NCI-H1436 treated with DMSO at 0.1 percent for 48 hours (cell line): ENCODE data around the gene DDX28.
"Not testable (repeated sequence)": the region's sequence is repeated elsewhere in the genome, so short reads cannot be mapped to it uniquely, and the experiment has no call there.

Experiments
- DNase-seq: peaks from one replicate; lab custom pipeline; 2025; lab: John Stamatoyannopoulos, UW

The DDX28 gene

DNA sequence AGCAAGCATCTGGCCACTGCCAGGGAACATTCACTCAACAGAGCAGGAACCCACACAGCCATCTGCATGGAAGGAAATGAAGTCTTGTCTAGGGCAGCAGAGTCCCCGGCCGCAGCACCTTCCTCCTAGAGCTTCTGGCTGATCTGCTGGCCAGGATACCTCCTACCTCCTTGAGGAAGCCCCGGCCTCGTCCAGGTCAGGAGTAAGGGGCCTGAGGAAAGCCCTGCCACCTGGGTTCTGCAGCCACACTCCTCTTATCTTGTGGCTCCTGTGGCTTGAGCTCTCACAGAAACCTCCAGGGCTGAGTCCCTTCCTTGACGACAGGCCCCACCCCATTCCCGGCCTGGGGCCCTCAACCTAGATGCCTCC is 29.0 kb downstream of the DDX28 start:
- DNase-seq: not testable (repeated sequence)

DNA sequence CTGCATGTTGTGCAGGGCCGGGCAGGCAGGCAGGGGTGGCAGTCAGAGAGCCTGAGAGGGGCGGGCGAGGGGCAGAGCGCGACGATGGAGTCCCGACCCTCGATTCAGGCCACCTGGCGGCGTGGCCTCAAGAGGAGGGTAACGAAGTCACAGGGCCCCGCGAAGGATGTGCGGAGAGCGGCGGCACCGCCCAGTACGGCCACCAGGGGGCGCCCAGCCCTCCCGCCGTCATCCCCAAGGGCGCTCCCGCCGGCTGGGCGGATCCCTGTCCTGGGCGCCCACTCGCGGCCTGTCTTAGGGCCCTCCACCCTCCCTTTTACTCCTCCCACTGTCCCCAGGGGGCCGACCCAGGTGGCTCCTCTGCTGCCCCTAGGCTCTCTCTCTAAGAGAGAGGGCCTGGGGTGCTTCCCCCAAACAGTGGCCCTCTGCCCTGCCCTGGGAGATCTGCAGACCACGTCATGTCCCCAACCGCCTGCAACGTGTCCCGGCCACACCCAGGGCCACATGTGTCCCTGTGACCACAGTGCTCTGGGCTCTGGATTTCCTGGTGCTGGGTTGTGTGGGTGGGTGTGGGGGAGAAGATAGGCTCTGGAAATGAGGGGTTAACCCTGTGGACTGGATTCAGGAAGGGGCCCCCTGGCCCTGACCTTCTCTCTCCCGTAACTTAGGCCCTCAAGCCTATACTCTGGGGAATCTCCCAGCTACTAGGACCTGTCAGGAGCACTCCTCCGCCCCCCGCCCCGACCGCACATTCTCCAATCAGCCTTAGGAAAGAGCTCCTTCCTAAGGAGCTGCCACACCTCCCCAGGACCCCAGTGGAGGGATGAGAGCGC is 29.6 kb downstream of the DDX28 start:
- DNase-seq: peak; percentile 9

DNA sequence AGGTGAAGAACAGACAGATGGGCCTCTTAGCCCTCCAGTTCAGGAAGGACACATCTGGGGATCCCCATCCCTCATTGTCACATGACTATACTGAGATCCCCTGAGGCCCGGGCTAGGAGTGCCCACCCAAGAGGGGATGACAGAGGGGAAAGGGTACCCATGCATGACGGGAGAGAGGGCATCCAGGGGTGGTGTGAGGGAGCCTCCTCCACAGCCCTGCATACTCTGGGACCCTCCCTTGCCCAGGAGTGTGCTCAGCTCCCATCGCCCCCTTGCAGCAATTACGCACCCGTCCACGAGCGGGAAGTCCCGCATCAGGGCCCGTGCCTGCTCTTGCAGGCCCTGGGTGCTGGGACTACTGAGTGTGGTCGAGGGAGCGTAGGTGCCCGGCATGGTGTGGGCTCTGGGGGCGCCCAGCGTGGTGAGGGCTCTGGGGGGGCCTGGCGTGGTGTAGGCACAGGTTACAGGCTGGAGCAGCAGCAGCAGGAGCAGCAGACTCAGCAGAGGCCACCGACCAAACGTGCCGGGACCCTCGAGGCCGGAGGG is 30.3 kb downstream of the DDX28 start:
- no peak for DNase-seq

DNA sequence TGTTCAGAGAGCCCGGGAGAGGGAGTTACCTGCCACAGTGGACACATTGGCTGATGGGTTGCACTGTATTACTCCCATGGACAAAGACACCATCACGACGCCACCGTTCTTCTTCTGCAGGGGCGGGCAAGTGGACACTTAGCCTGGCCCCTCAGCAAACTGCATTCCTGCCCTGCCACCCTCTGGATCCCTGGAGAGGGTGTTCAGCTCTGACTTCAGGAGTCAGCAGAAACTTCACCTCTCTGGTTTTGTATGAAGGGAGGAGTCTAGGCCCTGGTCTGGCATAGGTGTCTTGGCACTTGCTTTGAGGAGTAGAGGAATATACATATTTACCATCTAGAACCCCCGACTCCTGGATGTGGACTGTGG is 33.0 kb downstream of the DDX28 start:
- no peak for DNase-seq

DNA sequence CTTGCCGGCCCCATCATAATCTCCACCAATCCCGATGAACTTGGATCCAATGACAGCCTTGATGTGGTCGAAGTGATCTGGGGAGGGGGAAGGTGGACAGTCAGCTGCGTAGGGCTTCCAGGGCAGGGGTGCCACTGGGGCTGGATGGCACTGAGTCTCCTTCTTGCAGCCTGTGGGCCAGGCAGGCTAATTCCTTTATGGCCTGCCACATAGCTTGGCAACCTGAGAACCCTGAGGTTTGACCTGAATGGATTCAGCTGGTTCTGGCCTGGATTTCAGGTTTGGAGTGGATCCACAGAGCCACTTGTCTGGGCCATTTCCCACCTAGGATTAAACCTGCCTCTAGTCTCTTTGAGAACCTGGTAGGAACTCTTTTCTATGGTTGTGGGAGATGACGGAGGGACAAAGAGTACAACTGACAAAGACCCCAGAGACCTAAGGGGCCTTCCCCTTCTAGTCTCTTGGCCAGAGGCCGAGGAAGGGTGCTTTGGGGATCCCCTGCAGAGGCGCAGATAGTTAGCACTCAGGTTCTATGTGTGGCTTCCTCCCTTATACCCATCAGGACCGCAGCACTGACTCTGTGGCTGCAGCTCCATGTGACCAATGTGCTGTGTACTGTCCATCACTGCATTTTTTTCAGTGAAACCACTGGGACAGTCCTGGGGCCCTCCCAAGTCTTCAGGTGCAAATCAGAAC is 33.6 kb downstream of the DDX28 start:
- no peak for DNase-seq

DNA sequence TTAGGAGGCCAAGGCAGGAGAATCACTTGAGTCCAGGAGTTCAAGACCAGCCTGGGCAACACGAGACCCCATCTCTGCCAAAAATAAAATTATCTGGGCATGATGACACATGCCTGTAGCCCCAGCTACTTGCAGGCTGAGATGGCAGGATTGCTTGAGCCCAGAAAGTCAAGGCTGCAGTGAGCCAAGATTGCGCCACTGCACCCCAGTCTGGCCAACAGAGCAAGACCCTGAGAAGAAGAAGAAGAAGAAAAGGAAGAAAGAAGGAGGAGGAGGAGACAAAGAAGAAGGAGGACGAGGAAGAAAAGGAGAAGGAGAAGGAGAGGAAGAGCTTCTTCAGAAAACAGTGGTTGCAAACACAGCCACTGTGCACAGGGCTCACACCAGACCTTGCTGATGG is 34.4 kb downstream of the DDX28 start:
- DNase-seq: no peak

DNA sequence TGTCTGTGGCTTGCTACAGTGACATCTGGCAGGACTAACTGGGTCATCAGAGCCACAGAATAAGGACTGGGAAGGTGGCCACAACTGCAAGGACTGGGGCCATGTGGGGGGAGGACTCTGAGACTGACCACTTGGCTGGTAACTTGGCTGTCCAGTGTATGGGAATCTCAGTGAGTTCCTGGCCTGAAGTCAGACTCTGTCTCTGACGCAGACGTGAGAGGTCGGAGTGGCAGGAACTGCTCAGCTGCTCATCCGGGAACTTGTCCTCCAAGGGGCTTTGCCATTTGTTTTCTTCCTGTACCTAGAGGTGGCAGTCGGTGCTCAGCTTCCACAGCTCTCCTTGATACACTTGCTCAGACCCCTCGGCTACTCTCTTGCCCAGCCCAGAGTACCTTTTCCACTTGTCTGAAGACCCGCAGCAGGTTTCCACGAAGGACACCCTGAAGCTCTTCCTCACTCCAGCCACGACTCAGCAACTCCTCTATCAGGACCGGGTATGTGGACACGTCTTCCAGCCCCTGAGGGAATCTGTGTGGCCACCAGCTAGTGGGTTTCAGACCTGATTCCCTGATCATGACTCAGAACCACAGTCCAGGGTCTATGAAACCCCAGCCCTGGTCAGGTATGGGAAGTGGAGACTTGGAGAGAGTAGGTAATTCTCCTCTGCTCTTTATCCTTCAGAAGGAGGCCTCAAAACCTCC is 35.4 kb downstream of the DDX28 start:
- DNase-seq: no peak

DNA sequence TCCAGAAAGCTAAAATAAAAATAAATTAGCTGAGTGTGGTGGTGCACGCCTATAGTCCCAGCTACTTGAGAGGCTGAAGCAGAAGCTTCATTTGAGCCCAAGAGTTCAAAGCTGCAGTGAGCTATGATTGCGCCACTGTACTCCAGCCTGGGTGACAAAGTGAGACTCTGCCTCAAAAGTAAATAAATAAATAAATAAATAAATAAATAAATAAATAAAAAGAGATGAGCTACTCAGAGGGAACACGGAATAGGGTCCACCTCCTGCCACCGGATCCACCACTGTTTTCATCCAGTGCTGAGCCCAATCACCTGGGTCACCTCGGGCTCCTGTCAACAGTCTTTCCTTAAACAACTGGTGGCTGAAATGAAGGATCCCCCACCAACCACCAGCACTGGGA is 36.1 kb downstream of the DDX28 start:
- DNase-seq: no peak

DNA sequence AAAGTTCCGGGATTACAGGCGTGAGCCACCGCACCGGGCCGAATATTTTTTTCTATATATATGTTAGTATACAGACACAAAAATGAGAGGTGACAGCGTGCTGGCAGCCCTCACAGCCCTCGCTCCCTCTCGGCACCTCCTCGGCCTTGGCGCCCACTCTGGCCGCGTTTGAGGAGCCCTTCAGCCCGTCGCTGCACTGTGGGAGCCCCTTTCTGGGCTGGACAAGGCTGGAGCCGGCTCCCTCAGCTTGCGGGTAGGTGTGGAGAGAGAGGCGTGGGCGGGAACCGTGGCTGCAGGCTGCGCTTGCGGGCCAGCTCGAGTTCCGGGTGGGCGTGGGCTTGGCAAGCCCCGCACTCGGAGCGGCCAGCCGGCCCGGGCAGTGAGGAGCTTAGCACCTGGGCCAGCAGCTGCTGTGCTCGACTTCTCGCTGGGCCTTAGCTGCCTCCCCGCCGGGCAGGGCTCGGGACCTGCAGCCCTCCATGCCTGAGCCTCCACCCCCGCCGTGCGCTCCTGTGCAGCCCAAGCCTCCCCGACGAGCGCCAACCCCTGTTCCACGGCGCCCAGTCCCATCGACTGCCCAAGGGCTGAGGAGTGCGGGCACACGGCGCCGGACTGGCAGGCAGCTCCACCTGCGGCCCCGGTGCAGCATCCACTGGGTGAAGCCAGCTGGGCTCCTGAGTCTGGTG is 40.9 kb downstream of the DDX28 start:
- DNase-seq: no peak

DNA sequence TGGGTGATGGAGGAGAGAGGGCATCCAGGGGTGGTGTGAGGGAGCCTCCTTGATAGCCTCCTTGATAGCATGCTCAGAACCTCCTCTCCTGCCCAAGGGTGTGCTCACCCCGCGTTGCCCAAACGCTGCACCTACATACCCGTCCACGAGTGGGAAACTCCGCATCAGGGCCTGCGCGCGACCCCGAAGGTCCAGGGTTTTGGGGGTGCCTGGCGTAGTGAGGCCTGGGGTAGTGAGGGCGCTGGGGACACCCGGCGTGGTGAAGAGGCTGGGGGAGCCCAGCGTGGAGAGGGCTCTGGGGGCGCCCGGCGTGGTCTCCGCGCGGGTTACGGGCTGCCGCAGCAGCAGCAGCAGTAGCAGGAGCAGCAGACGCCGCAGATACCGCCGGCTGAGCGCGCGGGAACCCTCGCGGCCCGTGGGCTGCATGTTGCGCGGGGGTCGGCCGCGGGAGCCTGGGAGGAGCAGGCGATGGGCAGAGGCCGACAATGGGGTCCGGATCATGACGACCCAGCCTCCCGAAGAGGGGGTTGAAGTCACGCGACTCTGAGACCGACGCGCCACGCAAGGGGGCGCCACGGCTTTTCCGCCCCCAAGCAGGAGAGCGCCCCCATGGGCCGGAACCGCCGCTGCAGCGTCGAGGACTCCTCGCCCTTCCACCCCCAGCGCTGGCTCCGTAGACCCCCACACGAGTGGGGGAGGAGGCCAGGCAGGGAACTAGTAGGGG is 42.9 kb downstream of the DDX28 start, which contains the start of gene DPEP3:
TSS of gene DPEP3 (minus strand) at position 545 of the 724 bp plus-strand sequence. CDS start at position 426, 119 bp downstream.
- no peak for DNase-seq

DNA sequence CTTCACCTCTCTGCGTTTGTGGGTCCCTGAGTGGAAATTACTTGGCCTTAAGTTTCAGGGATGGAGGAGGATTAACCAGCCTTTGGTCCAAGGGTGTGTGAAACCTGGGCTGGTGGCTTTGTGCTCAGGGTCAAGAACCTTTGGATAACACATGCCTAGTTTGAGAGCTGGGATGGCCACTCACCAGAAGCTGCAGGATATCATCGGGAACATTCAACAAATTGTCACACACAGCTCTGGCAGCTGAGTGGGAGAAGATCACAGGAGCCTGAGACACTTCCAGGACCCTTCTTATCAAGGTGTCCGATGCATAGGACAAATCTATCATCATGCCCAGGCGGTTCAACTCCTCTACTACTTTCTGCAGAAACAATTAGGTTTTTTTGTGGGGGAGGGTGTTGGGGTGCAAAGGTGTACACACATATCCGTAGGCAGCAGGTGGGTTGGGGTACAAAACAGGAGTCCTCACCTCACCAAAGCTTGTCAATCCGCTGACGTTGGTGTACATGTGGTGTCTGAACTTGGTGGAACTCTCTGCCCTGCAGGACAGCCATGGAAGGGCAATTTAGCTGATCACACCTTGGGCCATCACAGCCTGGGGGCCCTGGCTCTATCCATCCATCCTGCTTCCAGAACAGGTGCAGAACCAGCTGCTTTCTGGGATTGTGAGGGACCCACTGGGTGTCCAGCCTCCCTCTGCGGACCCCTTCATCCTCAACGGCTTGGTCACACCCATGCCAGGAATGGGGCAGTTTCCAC is 45.4 kb downstream of the DDX28 start:
- no peak for DNase-seq

DNA sequence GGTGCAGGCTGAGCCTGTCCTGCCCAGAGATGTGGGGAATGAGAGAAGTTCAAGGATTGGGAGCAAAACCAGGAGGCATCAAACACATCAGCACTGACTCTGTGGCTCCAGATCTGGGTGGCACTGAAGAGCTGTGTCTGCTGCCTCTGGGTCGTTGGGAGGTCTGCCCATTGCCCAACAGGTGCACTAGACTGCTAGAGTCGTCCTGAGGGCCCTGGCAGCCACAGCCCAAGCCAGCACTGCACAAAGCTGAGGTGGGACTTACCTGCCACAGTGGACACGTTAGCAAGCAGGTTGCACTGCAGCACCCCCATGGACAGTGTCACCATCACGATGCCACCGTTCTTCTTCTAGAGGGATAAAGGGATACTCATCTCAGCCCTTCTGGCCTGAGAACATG is 46.0 kb downstream of the DDX28 start:
- no peak for DNase-seq

DNA sequence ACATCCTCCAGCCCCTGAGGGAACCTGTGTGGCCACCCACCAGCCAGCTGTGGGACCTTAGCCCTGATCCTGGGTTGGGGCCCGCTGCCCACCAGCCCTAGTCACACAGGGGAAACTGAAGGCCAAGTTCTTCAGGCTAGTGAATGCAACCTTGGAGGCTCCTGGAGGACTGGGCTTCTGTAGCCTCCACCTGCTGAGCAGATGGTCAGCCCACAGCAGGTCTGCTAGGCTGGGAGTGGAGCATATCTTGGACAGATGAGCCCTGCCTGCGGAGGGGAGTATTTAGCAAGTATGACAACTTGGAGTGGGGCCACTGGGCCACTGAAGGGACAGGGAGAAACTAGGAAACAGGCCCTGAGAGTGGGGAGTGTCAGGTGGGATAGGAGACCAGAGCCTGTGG is 46.8 kb downstream of the DDX28 start:
- no peak for DNase-seq

DNA sequence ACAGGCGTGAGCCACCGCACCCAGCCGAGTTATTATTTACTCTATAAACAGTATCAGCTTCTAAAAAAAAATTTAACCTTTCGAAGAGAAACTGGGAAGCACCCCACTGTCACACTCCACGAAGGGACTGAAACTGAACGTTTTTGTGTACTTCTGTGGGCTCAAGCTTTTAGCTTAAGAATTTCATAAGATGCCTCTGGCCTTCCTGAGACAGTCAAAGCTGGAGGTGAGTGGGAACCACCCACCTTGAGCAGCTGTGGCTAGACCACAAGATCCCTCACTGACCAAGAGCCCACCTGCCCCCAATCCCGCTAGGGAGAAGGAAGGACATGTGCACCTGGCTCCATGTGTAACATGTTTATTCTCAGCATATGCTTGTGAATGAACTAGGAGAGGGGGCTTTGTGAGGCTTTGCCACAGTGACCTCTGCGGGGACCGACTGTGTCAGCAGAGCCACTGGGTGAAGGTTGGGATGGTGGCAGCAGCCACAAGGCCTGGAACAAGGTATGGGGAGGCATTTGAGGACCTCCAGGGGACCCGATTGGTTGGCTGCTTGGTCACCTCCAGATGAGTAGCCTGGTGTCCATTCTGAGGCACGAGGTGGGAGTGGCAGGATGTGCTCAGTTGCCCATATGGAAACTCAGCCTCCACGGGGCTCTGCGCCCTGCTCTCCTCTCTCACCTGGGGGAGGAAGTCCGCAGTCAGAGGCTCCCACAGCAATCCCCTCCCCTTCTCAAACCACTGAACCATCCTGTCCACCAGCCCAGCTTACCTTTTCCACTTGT is 47.5 kb downstream of the DDX28 start:
- DNase-seq: no peak

DNA sequence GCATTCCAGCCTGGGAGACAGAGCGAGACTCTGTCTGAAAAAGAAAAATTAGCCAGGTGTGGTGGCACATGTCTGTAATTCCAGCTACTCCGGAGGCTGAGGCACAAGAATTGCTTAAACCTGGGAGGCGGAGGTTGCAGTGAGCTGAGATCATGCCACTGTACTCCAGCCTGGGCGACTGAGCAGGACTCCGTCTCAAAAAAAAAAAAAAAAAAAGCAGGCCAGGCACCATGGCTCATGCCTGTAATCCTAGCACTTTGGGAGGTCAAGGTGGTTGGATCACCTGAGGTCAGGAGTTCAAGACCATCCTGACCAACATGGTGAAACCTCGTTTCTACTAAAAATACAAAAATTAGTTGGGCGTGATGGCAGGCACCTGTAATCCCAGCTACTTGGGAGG is 50.7 kb downstream of the DDX28 start:
- DNase-seq: not testable (repeated sequence)

DNA sequence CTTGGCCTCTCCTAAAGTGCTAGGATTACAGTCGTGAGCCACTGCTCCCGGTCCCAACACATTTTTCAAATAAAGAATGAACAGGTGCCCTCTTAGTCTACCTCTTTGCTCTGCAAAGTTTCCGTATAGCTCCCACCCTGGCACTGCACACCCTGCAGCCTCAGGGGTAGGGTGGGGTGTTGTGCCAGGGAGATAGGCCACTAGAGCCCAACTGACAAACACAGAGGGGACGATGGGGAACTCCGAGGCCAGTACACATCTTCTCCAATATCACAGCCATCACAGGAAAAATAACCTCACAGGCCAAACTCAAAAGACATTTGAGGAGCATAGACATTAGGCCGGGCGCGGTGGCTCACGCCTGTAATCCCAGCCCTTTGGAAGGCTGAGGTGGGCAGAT is 51.9 kb downstream of the DDX28 start:
- DNase-seq: no peak
